Immature natural killer cell (primary cell): ENCODE data around the gene REG3A. TPM values are rescaled to one million over a fixed set of nuclear protein-coding genes. Genes with fewer than 3 reads are reported as not detected.

ENCODE experiments used
- DNase-seq, 3 donors: peaks; one replicate each; pipeline ENCODE4 v3.0.0; 2022; ENCODE audit warnings: mixed read lengths in 1 of 3
- H3K27ac Mint-ChIP-seq, 6 donors: one replicate each; pipeline ENCODE4 v1.8.0; 2020; ENCODE audit warnings: mixed read lengths in 6 of 6, mild to moderate bottlenecking in 5 of 6, inconsistent platforms in 4 of 6, moderate library complexity in 3 of 6
- H3K27me3 Mint-ChIP-seq, 3 donors: one replicate each; pipeline ENCODE4 v1.8.0; 2020 to 2021; ENCODE audit warnings: low read depth in 3 of 3, mild to moderate bottlenecking in 3 of 3, mixed read lengths in 3 of 3, moderate library complexity in 3 of 3, inconsistent platforms in 1 of 3
- H3K36me3 Mint-ChIP-seq, 3 donors: one replicate each; pipeline ENCODE4 v1.8.0; 2020; ENCODE audit warnings: mixed read lengths in 3 of 3, inconsistent platforms in 2 of 3, mild to moderate bottlenecking in 2 of 3
- H3K4me1 Mint-ChIP-seq, 2 donors: one replicate each; pipeline ENCODE4 v1.8.0; 2020; ENCODE audit warnings: inconsistent platforms in 2 of 2, mild to moderate bottlenecking in 2 of 2, mixed read lengths in 2 of 2, moderate library complexity in 1 of 2
- H3K4me3 Mint-ChIP-seq, 5 donors: one replicate each; pipeline ENCODE4 v1.8.0; 2020; ENCODE audit warnings: mild to moderate bottlenecking in 5 of 5, mixed read lengths in 5 of 5, inconsistent platforms in 3 of 5, moderate library complexity in 3 of 5
- H3K9me3 Mint-ChIP-seq, 6 donors: one replicate each; pipeline ENCODE4 v1.8.0; 2020; ENCODE audit warnings: mild to moderate bottlenecking in 6 of 6, mixed read lengths in 6 of 6, inconsistent platforms in 4 of 6, moderate library complexity in 3 of 6
- polyA plus RNA-seq, 3 donors: library from polyadenylated mRNA; unstranded; fragments of 300-500 nt; fragmentation: Illumina TruSeq; gene quantifications; one replicate each; pipeline ENCODE4 v1.2.3, GENCODE V29; 2021

Gene REG3A
- not detected for polyA plus RNA-seq

DNA sequence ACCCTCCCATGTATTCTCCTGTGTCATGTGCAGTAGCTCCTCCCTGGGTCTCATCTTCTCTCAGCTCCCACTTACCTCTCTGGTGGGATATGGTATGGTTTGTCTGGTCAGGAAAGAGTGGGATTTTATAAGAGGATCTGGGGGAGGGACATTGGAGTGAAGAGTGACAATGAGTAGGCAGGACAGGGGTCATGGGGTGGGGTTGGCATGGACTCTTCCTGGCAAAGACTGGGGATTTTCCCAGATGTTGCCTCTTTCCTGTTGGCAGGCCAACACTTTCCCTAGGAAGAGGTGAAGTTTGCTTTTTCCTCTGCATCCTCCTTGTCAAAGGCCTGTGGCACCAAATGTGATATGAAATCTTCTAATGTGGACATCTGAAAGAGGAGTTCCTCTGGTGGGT, at the start of gene REG3A:
TSS of gene REG3A (minus strand) at position 101 of the 400 bp plus-strand sequence. CDS start 348 bp downstream, outside the sequence.
- Mint-ChIP-seq H3K36me3 (no peaks in the 10 kb centered on the region), H3K27ac (no peak within 1 kb of the TSS), H3K27me3 (no peaks in the 10 kb centered on the region), H3K4me3 (no peak within 1 kb of the TSS), H3K9me3 (peaks cover 8 to 54% (median 36%) of the 10 kb centered on the region in 6 donors), H3K4me1 (no peaks in the 10 kb centered on the region)
- DNase-seq, result no peak

DNA sequence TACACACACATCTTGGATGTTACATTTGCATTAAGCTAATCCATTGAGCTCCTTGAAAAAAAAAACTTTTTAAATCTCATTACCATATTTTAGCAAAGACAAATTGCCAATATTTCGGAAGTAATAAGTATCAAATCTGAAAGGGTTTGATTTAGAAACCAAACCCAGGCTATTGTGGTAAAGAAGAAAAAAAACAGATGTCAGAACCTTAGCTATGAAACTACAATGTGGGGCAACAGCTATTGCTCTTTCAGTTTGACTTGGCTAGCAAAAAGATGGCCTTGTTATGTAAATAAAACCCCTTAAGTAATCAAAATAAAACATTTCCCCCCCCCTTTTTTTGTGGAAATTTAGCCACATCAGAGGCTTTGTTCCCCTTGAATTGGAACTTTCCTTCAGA, 41.2 kb upstream of the REG3A start:
- no peak overlapping the region for H3K27ac Mint-ChIP-seq
- peaks cover 0 to 2% (median 0%) of the 10 kb centered on the region in 3 donors for H3K27me3 Mint-ChIP-seq
- DNase-seq, result no peak
- H3K4me3 Mint-ChIP-seq, result no peak overlapping the region
- H3K9me3 Mint-ChIP-seq, result peaks cover 7 to 32% (median 12%) of the 10 kb centered on the region in 6 donors
- no peaks in the 10 kb centered on the region for H3K4me1 Mint-ChIP-seq
- H3K36me3 Mint-ChIP-seq, result no peaks in the 10 kb centered on the region

- no peak for DNase-seq
- H3K9me3 Mint-ChIP-seq, result peaks cover 5 to 38% (median 20%) of the 10 kb centered on the region in 6 donors
Measured at GRCh38 chr2:79191816-79192215, 32.3 kb upstream of the REG3A start.

DNA sequence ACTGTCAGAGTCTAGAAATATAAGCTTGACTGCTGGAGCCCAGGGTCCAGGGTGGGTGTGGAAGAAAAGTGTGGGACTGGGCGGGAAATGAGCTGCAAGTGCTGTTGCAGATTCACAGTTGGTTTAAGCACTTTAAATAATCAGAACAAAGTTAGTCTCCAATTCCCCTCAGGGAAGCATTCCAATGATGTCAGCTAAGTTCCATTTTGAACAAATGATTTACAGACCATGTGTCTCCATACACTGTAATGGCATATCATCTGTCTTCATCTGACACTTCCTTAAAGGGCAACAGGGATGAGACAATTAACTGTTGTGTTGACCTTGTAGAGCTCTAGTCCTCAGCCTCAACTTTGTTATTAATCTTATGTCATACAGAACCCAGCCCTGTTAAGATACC, 31.5 kb upstream of the REG3A start:
- DNase-seq, result no peak
- H3K27ac Mint-ChIP-seq, result no peak overlapping the region
- H3K4me1 Mint-ChIP-seq, result no peaks in the 10 kb centered on the region
- H3K9me3 Mint-ChIP-seq, result peaks cover 3 to 37% (median 16%) of the 10 kb centered on the region in 6 donors
- no peak overlapping the region for H3K4me3 Mint-ChIP-seq
- H3K27me3 Mint-ChIP-seq, result peaks cover 0 to 2% (median 0%) of the 10 kb centered on the region in 3 donors
- H3K36me3 Mint-ChIP-seq, result no peaks in the 10 kb centered on the region

More at GRCh38 chr2:79191816-79192215, 32.3 kb upstream of the REG3A start:
- Mint-ChIP-seq H3K36me3 (no peaks in the 10 kb centered on the region), H3K4me3 (no peak overlapping the region), H3K4me1 (no peaks in the 10 kb centered on the region), H3K27ac (no peak overlapping the region), H3K27me3 (peaks cover 0 to 2% (median 0%) of the 10 kb centered on the region in 3 donors)

- no peak for DNase-seq
- Mint-ChIP-seq H3K4me3 (no peak overlapping the region), H3K27ac (no peak overlapping the region), H3K27me3 (peaks cover 0 to 2% (median 1%) of the 10 kb centered on the region in 3 donors), H3K36me3 (no peaks in the 10 kb centered on the region), H3K9me3 (peaks cover 3 to 44% (median 18%) of the 10 kb centered on the region in 6 donors), H3K4me1 (no peaks in the 10 kb centered on the region)
Measured at GRCh38 chr2:79189465-79189864, 29.9 kb upstream of the REG3A start.

DNA sequence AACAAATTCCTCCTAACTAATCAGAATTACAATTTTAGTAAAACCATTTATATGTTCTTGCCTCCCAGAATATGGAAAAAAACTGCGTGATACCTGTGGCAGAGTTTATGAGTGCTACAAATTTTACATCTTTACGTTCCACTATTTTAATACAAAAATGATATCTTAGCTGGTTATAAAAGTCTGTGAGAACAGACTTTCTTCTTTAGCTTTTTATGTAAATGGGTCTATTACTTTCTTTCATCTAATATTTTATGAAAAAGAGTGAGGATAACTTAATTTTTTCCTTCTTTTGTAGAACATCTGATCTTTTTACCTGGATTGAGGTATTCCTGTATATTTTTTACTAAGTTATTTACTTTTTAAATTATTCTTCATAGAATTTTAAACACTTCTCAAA, 22.1 kb upstream of the REG3A start:
- DNase-seq, result no peak
- Mint-ChIP-seq H3K27ac (no peak overlapping the region), H3K9me3 (peaks cover 0 to 63% (median 19%) of the 10 kb centered on the region in 6 donors), H3K4me3 (no peak overlapping the region), H3K4me1 (no peaks in the 10 kb centered on the region), H3K36me3 (peaks cover 0 to 3% (median 0%) of the 10 kb centered on the region in 3 donors), H3K27me3 (peaks cover 0 to 2% (median 1%) of the 10 kb centered on the region in 3 donors)

DNA sequence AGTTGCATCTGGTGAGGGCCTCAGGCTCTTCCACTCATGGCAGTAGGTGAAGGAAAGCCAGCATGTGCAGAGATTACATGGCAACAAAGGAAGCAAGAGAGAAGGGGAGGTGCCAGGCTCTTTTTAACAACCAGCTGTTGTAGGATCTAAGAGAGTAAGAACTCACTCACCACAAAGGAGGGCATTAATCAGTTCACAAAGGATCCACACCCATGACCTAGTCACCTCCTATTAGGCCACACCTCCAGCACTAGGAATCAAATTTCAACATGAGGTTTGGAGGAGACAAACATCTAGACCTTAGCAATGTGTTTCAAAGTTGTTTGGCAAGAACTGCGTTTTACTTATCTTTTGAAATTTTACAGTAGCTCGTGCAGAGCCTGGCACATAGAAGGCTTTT, 20.5 kb upstream of the REG3A start:
- H3K27me3 Mint-ChIP-seq, result peaks cover 0 to 2% (median 0%) of the 10 kb centered on the region in 3 donors
- no peaks in the 10 kb centered on the region for H3K4me1 Mint-ChIP-seq
- peaks cover 3 to 56% (median 20%) of the 10 kb centered on the region in 6 donors for H3K9me3 Mint-ChIP-seq
- no peak for DNase-seq
- H3K36me3 Mint-ChIP-seq, result peaks cover 0 to 3% (median 3%) of the 10 kb centered on the region in 3 donors
- no peak overlapping the region for H3K4me3 Mint-ChIP-seq
- no peak overlapping the region for H3K27ac Mint-ChIP-seq

GRCh38 chr2:79179036-79179435, 19.5 kb upstream of the REG3A start:
- Mint-ChIP-seq H3K27me3 (peaks cover 0 to 2% (median 0%) of the 10 kb centered on the region in 3 donors), H3K4me1 (no peaks in the 10 kb centered on the region), H3K4me3 (no peak overlapping the region), H3K27ac (no peak overlapping the region), H3K9me3 (peaks cover 4 to 54% (median 17%) of the 10 kb centered on the region in 6 donors), H3K36me3 (peaks cover 0 to 3% (median 3%) of the 10 kb centered on the region in 3 donors)
- no peak for DNase-seq

DNA sequence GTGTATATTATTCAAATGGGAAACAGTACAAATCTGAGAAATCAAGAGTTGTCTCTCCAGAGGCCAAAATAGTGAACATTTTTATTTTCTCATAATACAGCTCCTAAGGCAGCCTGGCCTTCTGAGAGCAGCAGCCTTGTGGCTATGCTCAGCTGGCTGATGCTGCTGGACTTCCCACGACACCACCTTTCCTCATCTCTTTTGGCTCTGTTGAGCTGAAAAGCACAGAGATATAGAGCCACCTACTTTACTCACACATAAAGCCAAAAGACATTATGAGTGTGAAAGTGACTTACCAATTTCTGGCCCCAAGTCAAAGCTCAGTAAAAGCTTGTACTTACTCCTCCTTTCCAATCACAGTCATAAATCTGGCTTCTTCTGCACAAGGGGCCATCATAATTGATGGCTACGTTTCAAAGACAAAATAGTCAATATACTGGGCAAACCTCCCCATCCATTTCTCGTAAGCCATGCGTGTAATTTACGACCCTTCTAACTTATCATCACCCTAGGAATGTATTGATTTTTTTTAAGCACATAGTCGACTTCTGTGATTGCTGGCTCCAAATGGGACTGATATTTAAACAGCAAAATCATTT, 18.6 kb upstream of the REG3A start:
- H3K4me1 Mint-ChIP-seq, result no peaks in the 10 kb centered on the region
- peaks cover 4 to 53% (median 19%) of the 10 kb centered on the region in 6 donors for H3K9me3 Mint-ChIP-seq
- H3K27me3 Mint-ChIP-seq, result peaks cover 0 to 2% (median 0%) of the 10 kb centered on the region in 3 donors
- DNase-seq, result no peak
- H3K36me3 Mint-ChIP-seq, result peaks cover 0 to 3% (median 3%) of the 10 kb centered on the region in 3 donors
- no peak overlapping the region for H3K4me3 Mint-ChIP-seq
- H3K27ac Mint-ChIP-seq, result no peak overlapping the region

GRCh38 chr2:79171348-79171958, 11.9 kb upstream of the REG3A start:
- Mint-ChIP-seq H3K27ac (no peak overlapping the region), H3K4me1 (no peaks in the 10 kb centered on the region), H3K27me3 (no peaks in the 10 kb centered on the region), H3K36me3 (peaks cover 0 to 4% (median 3%) of the 10 kb centered on the region in 3 donors), H3K9me3 (peaks cover 6 to 33% (median 19%) of the 10 kb centered on the region in 6 donors), H3K4me3 (no peak overlapping the region)
- DNase-seq, result no peak

DNA sequence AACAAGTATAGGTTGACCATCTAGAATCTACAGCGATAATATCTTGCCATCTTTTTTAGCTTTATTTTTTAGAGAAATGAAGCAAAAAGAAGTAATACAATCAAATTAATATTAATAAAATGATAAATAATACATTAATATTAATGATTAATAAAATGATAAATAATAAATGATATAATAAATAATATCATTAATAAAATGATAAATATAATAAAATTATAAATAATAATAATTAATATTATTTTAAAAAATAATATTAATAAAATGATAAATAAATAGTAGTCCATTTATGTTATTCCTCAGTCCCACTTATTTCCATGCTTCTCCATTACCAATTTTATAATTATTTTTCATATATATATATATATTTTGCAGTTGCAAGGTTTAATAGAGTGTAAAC, 3.2 kb upstream of the REG3A start:
- H3K4me3 Mint-ChIP-seq, result no peak overlapping the region
- DNase-seq, result no peak
- H3K36me3 Mint-ChIP-seq, result no peaks in the 10 kb centered on the region
- H3K4me1 Mint-ChIP-seq, result no peaks in the 10 kb centered on the region
- H3K27ac Mint-ChIP-seq, result no peak overlapping the region
- H3K9me3 Mint-ChIP-seq, result peaks cover 2 to 43% (median 28%) of the 10 kb centered on the region in 6 donors
- no peaks in the 10 kb centered on the region for H3K27me3 Mint-ChIP-seq

DNA sequence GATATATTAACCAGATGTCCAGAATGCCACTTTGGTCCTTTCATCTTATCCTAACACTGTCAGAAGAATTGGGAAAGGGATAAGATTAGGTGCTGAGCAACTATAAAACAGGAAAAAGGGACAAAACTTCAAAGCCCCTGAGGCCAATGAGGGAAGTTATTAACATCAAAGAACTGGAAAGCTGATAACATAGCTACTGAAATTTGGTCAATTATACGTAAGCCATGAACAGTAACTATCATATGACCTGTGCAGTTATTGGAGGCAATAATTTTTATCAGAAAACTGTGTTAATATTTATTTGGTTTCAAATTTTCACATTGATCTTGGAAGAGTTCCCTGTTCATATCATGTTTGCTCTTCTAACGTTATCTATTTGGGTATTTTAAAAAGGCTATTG, 2.6 kb upstream of the REG3A start:
- DNase-seq, result no peak
- H3K4me1 Mint-ChIP-seq, result no peaks in the 10 kb centered on the region
- H3K4me3 Mint-ChIP-seq, result no peak overlapping the region
- no peak overlapping the region for H3K27ac Mint-ChIP-seq
- H3K36me3 Mint-ChIP-seq, result no peaks in the 10 kb centered on the region
- H3K27me3 Mint-ChIP-seq, result no peaks in the 10 kb centered on the region
- H3K9me3 Mint-ChIP-seq, result peaks cover 3 to 48% (median 30%) of the 10 kb centered on the region in 6 donors

DNA sequence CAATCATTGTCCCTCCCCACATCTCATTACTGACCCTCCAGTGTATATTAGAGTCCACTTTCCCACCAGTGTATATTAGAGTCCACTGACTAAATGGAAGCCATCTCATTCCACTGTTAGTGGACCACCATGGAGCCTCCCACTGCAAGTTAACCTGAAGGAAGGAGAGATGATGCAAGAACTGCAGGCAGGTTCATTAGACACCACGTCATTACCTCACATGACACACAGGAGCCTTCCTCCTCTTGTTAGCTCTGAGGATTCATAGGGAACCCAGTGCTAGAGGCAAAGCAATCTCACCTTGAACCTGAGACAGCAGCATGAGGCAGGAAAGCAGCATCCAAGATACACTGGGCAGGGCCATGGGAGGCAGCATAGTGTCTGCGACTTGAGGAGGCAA, 523 bp downstream of the REG3A start:
- Mint-ChIP-seq H3K27me3 (no peaks in the 10 kb centered on the region), H3K27ac (no peak overlapping the region), H3K4me1 (no peaks in the 10 kb centered on the region), H3K4me3 (no peak overlapping the region), H3K9me3 (peaks cover 9 to 52% (median 34%) of the 10 kb centered on the region in 6 donors), H3K36me3 (no peaks in the 10 kb centered on the region)
- no peak for DNase-seq

- H3K4me1 Mint-ChIP-seq, result no peaks in the 10 kb centered on the region
- H3K9me3 Mint-ChIP-seq, result peaks cover 10 to 55% (median 35%) of the 10 kb centered on the region in 6 donors
- H3K4me3 Mint-ChIP-seq, result no peak overlapping the region
- H3K27ac Mint-ChIP-seq, result no peak overlapping the region
- H3K36me3 Mint-ChIP-seq, result no peaks in the 10 kb centered on the region
- no peaks in the 10 kb centered on the region for H3K27me3 Mint-ChIP-seq
- DNase-seq, result no peak
Measured at GRCh38 chr2:79155826-79156476, 3.6 kb downstream of the REG3A start.
